GM19035 (cell line): Measurements from ENCODE around the gene SNED1.

Source experiments
- ATAC-seq: cut with Tn5 transposase; IDR thresholded peaks from one replicate; pipeline ENCODE4 v1.9.1; 2021; ENCODE audit not compliant: unreplicated experiment

SNED1 gene

GRCh38 chr2:241043581-241043980, 45.2 kb downstream of the SNED1 start:
- no peak for ATAC-seq

DNA sequence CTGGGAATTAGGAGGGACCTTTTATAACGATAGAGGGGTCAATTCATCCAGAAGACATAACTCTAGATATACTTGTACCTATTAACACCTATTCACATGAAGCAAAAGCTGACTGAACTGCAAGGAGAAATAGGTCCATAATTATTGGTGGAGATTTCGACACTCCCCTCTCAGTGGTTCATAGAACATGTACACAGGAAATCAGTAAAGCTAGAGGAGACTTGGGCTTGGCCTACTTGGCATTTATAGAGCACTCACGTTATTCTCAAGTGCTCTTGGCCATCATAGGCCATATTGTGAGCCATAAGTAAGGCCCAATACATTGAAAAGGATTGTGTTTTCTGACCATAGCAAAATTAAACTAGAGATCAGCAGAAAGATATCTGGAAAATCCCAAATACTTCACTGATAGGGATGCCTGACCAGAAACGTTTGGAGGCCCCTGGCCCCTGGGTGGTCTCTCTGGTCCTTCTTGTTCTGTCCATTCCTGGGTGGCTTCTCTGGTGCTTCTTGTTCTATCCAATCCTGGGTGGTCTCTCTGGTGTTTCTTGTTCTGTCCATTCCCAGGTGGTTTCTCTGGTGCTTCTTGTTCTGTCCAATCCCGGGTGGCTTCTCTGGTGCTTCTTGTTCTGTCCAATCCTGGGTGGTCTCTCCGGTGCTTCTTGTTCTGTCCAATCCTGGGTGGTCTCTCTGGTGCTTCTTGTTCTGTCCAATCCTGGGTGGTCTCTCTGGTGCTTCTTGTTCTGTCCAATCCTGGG, 49.0 kb downstream of the SNED1 start:
- ATAC-seq, result no peak

DNA sequence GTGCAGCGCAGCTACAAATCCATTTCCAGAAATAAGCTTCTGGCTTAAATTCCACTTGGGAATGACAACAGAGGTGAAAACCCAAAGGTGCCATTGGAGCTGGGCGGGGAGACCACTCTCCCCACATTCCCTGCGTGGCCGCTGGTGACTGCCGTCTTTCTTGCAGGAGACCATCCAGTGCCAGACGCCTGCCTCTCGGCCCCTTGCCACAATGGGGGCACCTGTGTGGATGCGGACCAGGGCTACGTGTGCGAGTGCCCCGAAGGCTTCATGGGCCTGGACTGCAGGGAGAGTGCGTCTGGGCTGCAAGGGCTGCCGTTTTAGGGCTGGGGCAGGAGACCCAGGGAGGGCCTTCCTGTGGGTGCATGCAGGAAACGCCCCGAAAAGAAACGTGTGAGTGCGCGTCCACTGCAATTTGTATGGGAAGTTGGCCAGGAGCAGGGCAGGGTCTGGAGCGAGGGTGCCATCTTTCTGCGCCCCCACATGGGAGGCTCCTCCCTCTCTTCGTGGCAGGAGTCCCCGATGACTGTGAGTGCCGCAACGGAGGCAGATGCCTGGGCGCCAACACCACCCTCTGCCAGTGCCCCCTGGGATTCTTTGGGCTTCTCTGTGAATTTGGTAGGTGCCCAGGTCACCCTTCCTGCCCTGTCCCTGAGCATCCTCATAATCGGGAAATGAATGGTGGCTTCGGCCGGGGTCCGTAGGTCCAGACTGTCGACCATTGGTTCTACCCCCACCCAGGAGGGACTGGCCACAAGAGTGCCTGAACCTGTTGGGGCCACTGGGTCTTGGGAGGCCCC, 49.9 kb downstream of the SNED1 start:
- no peak for ATAC-seq

GRCh38 chr2:241048949-241049343, 50.5 kb downstream of the SNED1 start:
- no peak for ATAC-seq

GRCh38 chr2:241049739-241050623, 51.6 kb downstream of the SNED1 start:
- ATAC-seq, result no peak

DNA sequence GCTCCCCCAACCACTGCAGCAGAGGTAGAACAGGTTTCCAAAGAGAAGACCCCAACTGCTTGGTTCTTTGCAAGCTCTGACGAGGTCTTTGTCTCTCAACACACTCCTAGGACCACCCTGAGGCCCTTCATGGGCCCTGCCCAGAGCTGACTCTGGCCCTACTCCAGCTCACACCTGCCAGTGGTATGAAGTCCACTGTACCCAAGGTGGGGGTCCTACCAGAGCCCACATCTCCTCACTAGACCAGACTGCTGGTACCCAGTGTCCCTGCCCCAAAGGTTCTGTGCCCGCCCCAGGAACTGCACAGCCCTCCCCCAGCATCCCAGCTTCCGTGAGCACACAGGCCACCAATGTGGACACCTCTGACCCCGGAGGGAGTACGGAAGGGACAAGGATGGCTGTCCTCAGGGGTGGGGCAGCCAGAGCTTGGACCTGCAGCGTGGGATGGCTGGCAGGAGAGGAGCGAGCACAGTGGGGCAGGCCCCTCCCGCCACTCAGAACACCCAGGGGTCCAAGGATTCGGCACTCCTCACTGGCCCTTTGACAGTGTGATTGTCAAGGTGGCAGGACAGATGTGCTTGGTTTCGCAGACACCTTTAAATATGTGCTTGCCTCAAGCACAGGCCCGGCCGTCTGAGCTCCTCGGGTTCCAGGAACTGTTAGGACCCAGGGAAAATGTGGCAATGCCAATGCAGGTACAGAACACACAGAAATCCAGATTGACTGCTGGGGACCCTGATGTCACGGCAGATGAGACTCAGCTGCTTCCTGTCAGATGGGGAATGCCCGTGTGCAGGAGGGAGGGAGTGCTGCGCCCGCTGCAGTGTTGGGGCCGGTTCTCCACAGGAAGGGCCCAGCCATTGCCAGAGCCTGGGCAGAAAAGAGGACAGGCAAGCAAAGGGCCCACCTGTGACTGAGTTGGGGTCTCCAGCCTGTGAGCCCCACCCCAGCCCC, 52.5 kb downstream of the SNED1 start:
- ATAC-seq, result no peak

DNA sequence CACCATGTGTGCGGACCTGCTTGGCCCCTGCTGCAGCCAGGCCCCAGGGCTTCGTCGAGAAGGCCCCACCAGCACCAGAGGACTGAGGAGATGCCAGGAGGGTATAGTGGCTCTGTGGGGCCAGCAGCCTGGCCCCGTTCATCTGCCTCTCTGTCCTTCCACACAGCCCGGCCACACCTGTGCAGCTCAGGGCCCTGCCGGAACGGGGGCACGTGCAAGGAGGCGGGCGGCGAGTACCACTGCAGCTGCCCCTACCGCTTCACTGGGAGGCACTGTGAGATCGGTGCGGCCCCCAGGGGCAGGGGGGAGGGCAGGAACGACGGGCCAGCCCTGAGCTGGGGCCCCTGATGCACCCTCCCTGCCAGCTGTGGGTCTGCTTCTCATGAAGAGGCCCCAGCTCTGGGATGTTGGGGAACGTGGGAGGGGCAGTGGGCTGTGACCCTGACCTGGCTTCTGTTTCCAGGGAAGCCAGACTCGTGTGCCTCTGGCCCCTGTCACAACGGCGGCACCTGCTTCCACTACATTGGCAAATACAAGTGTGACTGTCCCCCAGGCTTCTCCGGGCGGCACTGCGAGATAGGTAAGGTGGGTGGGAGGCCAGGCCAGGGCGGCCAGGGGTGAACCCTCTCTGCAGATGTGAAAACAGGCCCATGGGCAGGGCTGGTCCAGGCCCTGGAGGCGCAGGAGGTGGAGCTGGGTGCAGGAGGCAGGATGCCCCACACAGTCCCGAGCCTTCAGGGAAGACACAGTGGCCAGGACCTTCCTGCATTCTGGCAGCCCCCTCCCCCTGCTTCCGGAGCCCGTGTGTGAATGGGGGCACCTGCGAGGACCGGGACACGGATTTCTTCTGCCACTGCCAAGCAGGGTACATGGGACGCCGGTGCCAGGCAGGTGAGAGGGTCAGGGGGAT, 53.4 kb downstream of the SNED1 start:
- ATAC-seq, result no peak

DNA sequence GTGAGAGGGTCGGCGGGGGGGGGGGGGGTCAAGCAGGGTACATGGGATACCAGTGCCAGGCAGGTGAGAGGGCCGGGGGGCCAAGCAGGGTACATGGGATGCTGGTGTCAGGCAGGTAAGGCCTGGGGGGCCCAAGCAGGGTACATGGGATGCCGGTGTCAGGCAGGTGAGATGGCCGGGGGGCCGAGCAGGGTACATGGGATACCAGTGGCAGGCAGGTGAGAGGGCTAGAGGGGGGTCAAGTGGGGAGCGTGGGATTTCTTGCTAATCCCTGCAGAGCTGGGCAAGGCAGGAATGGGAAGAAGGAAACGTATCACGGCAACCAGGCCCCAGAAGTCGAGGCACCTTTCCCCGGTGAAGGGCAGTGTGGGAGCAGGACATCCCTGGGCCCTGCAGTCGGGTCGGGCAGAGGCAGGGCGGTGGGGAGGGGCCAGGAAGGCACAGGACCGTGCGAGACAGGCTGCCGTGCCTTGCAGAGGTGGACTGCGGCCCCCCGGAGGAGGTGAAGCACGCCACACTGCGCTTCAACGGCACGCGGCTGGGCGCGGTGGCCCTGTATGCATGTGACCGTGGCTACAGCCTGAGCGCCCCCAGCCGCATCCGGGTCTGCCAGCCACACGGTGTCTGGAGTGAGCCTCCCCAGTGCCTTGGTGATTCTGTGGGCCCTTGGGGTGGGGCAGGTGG, 54.4 kb downstream of the SNED1 start:
- no peak for ATAC-seq

DNA sequence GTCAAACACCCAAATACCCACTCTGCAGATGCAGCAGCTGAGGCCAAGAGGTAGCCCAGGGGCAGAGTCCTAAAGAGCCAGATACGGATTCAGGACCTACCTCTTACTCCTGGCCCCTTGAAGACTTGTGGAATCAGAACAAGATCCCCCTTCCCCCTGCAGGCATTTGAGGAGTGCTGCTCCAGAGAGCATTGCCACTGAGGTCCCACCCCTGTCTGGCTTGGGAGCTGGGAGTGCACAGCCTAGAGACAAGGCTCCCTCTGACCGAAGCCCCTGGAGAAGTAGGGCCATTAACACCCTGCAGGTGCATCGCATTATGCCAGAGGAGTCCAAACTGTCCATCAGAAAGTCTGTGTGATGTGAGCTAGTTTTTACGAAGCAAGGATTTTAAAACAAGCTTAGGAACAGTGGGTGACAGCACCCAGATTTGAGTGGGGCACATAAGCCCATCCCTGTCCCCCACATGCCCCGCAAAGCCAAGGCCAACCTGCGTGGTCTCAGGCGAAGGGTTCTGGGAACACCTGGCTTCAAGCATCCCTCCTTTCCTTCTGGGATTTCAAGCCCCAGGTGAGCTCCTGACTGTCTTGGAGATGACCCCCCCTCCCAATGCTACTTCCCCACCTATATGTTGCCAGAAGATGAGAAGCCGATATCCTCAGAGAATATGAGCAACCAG, 55.3 kb downstream of the SNED1 start:
- ATAC-seq, result no peak

- no peak for ATAC-seq
Measured at GRCh38 chr2:241061275-241061674, 62.9 kb downstream of the SNED1 start.

DNA sequence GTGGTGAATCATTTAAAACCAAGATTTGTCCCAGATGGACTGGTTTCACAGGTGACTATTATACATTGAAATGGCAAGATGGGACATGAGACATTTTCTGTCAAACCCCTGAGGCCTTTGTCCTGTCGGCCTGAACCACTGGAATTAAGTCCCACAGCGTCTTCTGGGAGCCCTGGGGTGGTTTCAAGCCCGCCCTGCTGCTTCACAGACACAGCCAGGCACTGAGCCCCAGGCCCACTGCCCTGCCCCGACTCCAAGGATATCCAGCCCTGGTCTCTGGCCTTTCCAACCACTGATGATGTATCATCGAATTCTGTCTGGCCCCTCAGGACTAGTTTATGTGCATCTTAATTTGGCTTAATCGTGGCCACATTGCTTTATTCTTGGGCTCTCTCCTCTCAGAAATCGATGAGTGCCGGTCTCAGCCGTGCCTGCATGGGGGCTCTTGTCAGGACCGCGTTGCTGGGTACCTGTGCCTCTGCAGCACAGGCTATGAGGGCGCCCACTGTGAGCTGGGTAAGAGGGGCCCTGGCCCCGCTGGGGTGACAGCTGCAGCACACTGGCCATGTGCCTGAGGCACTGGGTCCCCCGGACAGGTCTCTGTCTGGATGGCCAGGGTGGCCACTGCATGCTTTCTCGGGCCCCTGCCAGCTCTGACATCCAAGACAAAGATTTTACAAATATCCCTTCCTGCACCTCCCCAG, 64.1 kb downstream of the SNED1 start:
- ATAC-seq, result no peak

GRCh38 chr2:241063093-241063551, 64.7 kb downstream of the SNED1 start:
- no peak for ATAC-seq

DNA sequence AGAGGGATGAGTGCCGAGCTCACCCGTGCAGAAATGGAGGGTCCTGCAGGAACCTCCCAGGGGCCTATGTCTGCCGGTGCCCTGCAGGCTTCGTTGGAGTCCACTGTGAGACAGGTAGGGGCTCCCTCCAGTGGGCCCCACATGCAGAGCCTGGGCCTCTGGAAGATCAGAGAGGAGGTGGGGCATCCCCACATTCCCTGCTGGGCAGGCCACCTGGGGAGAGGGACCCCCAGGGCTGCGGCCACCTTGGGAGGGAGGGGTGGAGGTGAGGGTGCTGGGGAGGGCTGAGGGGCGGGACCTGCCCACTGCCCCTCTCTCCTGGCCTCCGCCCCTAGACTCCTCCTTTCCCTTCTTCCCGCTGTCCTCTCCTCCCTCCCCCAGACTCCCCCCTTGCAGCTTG, 65.2 kb downstream of the SNED1 start:
- no peak for ATAC-seq

DNA sequence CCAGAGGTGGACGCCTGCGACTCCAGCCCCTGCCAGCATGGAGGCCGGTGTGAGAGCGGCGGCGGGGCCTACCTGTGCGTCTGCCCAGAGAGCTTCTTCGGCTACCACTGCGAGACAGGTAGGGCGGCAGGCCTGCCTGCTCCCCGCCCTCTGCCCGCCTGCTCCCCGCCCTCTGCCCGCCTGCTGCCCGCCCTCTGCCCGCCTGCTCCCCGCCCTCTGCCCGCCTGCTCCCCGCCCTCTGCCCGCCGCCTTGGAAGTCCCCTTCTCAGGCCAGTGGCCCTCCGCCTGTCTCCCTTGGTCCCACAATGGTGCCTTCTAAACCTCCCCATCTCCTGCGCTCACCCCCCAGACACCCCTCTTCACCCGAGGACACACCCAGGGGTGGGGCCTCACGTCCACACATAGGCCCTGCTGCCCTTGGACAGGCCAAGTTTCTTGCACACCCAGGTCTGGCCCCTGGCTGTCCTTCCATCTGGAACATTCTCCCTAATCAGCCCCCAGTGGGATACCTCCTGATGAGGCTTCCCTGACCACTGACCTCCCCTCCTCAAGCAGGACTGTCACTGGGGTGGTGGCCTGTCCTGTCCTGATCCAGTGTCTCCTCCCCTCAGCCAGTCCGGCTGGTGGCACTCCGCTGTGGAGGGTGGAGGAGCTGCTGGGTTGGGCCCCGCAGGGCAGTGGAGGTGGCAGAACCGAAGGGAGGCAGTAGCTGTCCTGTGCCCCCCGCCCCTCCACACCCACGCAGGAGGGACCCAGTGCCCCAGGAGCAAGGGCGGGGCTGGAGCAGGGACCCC, 65.8 kb downstream of the SNED1 start:
- no peak for ATAC-seq

- no peak for ATAC-seq
Measured at GRCh38 chr2:241064802-241065354, 66.5 kb downstream of the SNED1 start.

- no peak for ATAC-seq
Measured at GRCh38 chr2:241065355-241065803, 67.0 kb downstream of the SNED1 start.
